Measurements from ENCODE around the gene LMBR1L.

LMBR1L gene

GRCh38 chr12:49097381-49097780 is 13.3 kb downstream of the LMBR1L start:
- H3K9me3 ChIP-seq (ENCODE audit: insufficient read depth, low read depth, low read length), result no peaks in the 10 kb centered on the region
- H2AFZ ChIP-seq (ENCODE audit: low read length), result no peak overlapping the region
- H3K9me2 ChIP-seq (replicated peaks; ENCODE audit: low read depth, low read length), result no peaks in the 10 kb centered on the region
- H4K20me1 ChIP-seq (ENCODE audit: insufficient read depth, low read length, poor library complexity, severe bottlenecking), result no peaks in the 10 kb centered on the region
- no peak overlapping the region for H3K4me3 ChIP-seq (ENCODE audit: low read length, poor library complexity, severe bottlenecking)
- no peak overlapping the region for H3K9ac ChIP-seq (ENCODE audit: low read depth, low read length, poor library complexity, severe bottlenecking)
- H3K36me3 ChIP-seq (ENCODE audit: insufficient read depth, low read length), result peaks cover 34% of the 10 kb centered on the region; the same call in 1 of the 2 replicates
- H3K79me2 ChIP-seq (ENCODE audit: insufficient read depth, low read length), result no peaks in the 10 kb centered on the region
- no peaks in the 10 kb centered on the region for H3F3A ChIP-seq (ENCODE audit: low read depth)
- TF ChIP-seq EZH2phosphoT487 (IDR thresholded peaks at IDR 0.05; ENCODE audit: borderline replicate concordance) (no peak), CTCF (conservative IDR thresholded peaks at IDR 0.05; ENCODE audit: low read length) (no peak)
- no peaks in the 10 kb centered on the region for H3K4me1 ChIP-seq (ENCODE audit: insufficient read depth, low read length, poor library complexity, severe bottlenecking)
- H3K4me2 ChIP-seq (ENCODE audit: low read depth, low read length, poor library complexity, severe bottlenecking), result no peak overlapping the region
- H3K27me3 ChIP-seq (ENCODE audit: insufficient read depth, low read length, poor library complexity, severe bottlenecking), result no peaks in the 10 kb centered on the region

- H3K27me3 ChIP-seq (ENCODE audit: insufficient read depth, low read length, poor library complexity, severe bottlenecking), result no peaks in the 10 kb centered on the region
- H3K4me2 ChIP-seq (ENCODE audit: low read depth, low read length, poor library complexity, severe bottlenecking), result no peak overlapping the region
- H3K36me3 ChIP-seq (ENCODE audit: insufficient read depth, low read length), result peaks cover 10% of the 10 kb centered on the region; the same call in 1 of the 2 replicates
- H3K9me3 ChIP-seq (ENCODE audit: insufficient read depth, low read depth, low read length), result no peaks in the 10 kb centered on the region
- no peak overlapping the region for H3K9ac ChIP-seq (ENCODE audit: low read depth, low read length, poor library complexity, severe bottlenecking)
- no peak overlapping the region for H3K4me3 ChIP-seq (ENCODE audit: low read length, poor library complexity, severe bottlenecking)
- no peaks in the 10 kb centered on the region for H4K20me1 ChIP-seq (ENCODE audit: insufficient read depth, low read length, poor library complexity, severe bottlenecking)
- H3K79me2 ChIP-seq (ENCODE audit: insufficient read depth, low read length), result no peaks in the 10 kb centered on the region
- H3K9me2 ChIP-seq (replicated peaks; ENCODE audit: low read depth, low read length), result no peaks in the 10 kb centered on the region
- H2AFZ ChIP-seq (ENCODE audit: low read length), result no peak overlapping the region
- no peaks in the 10 kb centered on the region for H3K4me1 ChIP-seq (ENCODE audit: insufficient read depth, low read length, poor library complexity, severe bottlenecking)
- no peaks in the 10 kb centered on the region for H3F3A ChIP-seq (ENCODE audit: low read depth)
- TF ChIP-seq CTCF (conservative IDR thresholded peaks at IDR 0.05; ENCODE audit: low read length) (no peak), EZH2phosphoT487 (IDR thresholded peaks at IDR 0.05; ENCODE audit: borderline replicate concordance) (no peak)
Measured at GRCh38 chr12:49094975-49095365, 15.7 kb downstream of the LMBR1L start.

GRCh38 chr12:49094160-49094974 is 16.3 kb downstream of the LMBR1L start, which contains the start of gene DHH:
DHH (minus strand) TSS chr12:49094801; CDS start chr12:49094512, 289 bp downstream.
- Histone ChIP-seq H3K79me2 (ENCODE audit: insufficient read depth, low read length) (no peaks in the 10 kb centered on the region), H4K20me1 (ENCODE audit: insufficient read depth, low read length, poor library complexity, severe bottlenecking) (no peaks in the 10 kb centered on the region), H3K4me1 (ENCODE audit: insufficient read depth, low read length, poor library complexity, severe bottlenecking) (peaks cover 2% of the 10 kb centered on the region), H3K27me3 (ENCODE audit: insufficient read depth, low read length, poor library complexity, severe bottlenecking) (no peaks in the 10 kb centered on the region), H3K9ac (ENCODE audit: low read depth, low read length, poor library complexity, severe bottlenecking) (no peak within 1 kb of the TSS), H3F3A (ENCODE audit: low read depth) (no peaks in the 10 kb centered on the region), H3K4me2 (ENCODE audit: low read depth, low read length, poor library complexity, severe bottlenecking) (no peak within 1 kb of the TSS), H3K9me3 (ENCODE audit: insufficient read depth, low read depth, low read length) (no peaks in the 10 kb centered on the region), H3K9me2 (replicated peaks; ENCODE audit: low read depth, low read length) (no peaks in the 10 kb centered on the region), H3K4me3 (ENCODE audit: low read length, poor library complexity, severe bottlenecking) (no peak within 1 kb of the TSS), H3K36me3 (ENCODE audit: insufficient read depth, low read length) (peaks cover 8% of the 10 kb centered on the region; the same call in 1 of the 2 replicates), H2AFZ (ENCODE audit: low read length) (no peak within 1 kb of the TSS)
- TF ChIP-seq EZH2phosphoT487 (IDR thresholded peaks at IDR 0.05; ENCODE audit: borderline replicate concordance) (no peak), CTCF (conservative IDR thresholded peaks at IDR 0.05; ENCODE audit: low read length) (no peak)

All from Loucy (cell line).